Gastroesophageal sphincter (tissue), 3 donors: Measurements from ENCODE around the gene TRAM2.

Experiments
- EP300 ChIP-seq: sonication (generic); formaldehyde crosslinking; IDR thresholded peaks from one replicate; pipeline ENCODE4 v1.6.1; 2017; ENCODE audit warnings: antibody characterized with exemption, mild to moderate bottlenecking
- POLR2A ChIP-seq, 2 donors: fragments of 450-650 bp; IDR thresholded peaks; one replicate each; pipeline ENCODE4 v1.6.1; 2017; ENCODE audit warnings: antibody characterized with exemption in 2 of 2, mild to moderate bottlenecking in 2 of 2, moderate library complexity in 1 of 2
- POLR2AphosphoS5 ChIP-seq: sonication (generic); formaldehyde crosslinking; IDR thresholded peaks from one replicate; pipeline ENCODE4 v1.6.1; 2017; ENCODE audit warnings: antibody characterized with exemption
- TF ChIP-seq, protein P1 (sequence below), 4 experiments: fragments of 200-600 bp in 2 of 4; fragments of 450-650 bp in 2 of 4; sonication (generic) in 1 of 4; IDR thresholded peaks; one replicate each; pipeline ENCODE4 v1.5.1; 2017 to 2019; ENCODE audit warnings: antibody characterized with exemption in 4 of 4, mild to moderate bottlenecking in 2 of 4, moderate library complexity in 2 of 4

DNA sequence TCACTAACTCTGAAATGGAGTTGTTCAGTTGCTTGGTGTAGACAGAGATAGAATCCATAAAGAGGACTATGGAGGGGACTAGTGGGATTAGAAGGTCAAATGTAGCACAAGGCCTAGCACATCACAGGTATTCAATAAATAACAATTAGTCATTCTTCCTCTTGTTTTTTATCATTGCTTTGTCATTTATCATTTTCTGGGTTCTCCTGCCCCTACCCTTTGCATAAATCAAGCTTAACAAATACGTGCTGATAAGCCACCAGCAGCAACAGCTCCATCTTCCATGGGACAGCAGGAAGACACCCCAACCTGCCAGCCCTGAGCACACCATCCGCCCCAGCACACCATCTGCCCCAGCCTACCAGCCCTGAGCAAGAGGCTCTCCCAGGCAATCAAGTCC is 23.1 kb downstream of the TRAM2 start:
- TF ChIP-seq, protein P1, sequence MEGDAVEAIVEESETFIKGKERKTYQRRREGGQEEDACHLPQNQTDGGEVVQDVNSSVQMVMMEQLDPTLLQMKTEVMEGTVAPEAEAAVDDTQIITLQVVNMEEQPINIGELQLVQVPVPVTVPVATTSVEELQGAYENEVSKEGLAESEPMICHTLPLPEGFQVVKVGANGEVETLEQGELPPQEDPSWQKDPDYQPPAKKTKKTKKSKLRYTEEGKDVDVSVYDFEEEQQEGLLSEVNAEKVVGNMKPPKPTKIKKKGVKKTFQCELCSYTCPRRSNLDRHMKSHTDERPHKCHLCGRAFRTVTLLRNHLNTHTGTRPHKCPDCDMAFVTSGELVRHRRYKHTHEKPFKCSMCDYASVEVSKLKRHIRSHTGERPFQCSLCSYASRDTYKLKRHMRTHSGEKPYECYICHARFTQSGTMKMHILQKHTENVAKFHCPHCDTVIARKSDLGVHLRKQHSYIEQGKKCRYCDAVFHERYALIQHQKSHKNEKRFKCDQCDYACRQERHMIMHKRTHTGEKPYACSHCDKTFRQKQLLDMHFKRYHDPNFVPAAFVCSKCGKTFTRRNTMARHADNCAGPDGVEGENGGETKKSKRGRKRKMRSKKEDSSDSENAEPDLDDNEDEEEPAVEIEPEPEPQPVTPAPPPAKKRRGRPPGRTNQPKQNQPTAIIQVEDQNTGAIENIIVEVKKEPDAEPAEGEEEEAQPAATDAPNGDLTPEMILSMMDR (IDR thresholded peaks at IDR 0.05): no peak
- TF ChIP-seq POLR2AphosphoS5 (no peak), EP300 (no peak), POLR2A (IDR thresholded peaks at IDR 0.05) (no peak)
